Adrenal gland (tissue), 5 donors: Measurements from ENCODE around the gene ERRFI1.

Experiments used
- CTCF ChIP-seq, 6 experiments: fragments of 450-650 bp in 4 of 6; fragments of 200-600 bp in 2 of 6; sonication (generic) in 1 of 6; IDR thresholded peaks; 1 replicate in 5 of 6; 2 replicates in 1 of 6; pipeline versions ENCODE4 v1.5.1 to v1.8.0; 2016 to 2021; ENCODE audit warnings: antibody characterized with exemption in 6 of 6, mild to moderate bottlenecking in 2 of 6, moderate library complexity in 1 of 6
- POLR2A ChIP-seq, 2 donors: fragments of 450-650 bp; IDR thresholded peaks; one replicate each; pipeline ENCODE4 v1.6.1; 2017; ENCODE audit warnings: antibody characterized with exemption in 2 of 2, mild to moderate bottlenecking in 2 of 2, moderate library complexity in 1 of 2
- donor health status: DM: no; HTN: no; CAD: no.

- TF ChIP-seq POLR2A (IDR thresholded peaks at IDR 0.05) (no peak), CTCF (IDR thresholded peaks at IDR 0.05) (no peak)
These were observed 6.1 kb downstream of the ERRFI1 start for GRCh38 chr1:8020032-8020431.
